Caco-2 (cell line): Measurements from ENCODE around the gene PDZD2. TPM values are rescaled to one million over a fixed set of nuclear protein-coding genes. Genes with fewer than 3 reads are reported as not detected.
"Not testable (repeated sequence)": the region's sequence is repeated elsewhere in the genome, so short reads cannot be mapped to it uniquely, and the experiment has no call there.

Experiments
- BruUV-seq: library from RNA; stranded (reverse); fragments of 400-500 nt; replicated peaks from 2 replicates; lab custom pipeline; 2021; lab: Mats Ljungman, UMichigan
- CTCF ChIA-PET: fragments of 300-600 bp; sonication (Branson Sonifier 250); formaldehyde crosslinking; loops from one replicate; lab custom pipeline; 2022; ENCODE audit warnings: antibody characterized with exemption; lab: Charles Lee
- POLR2A ChIA-PET: fragments of 300-600 bp; sonication (Branson Sonifier 250); formaldehyde crosslinking; loops from one replicate; lab custom pipeline; 2022; ENCODE audit warnings: antibody characterized with exemption; lab: Charles Lee
- DNase-seq, 2 experiments: peaks; one replicate each; pipeline versions ENCODE4 v3.0.0 to v3.0.0-alpha.2; 2020 to 2022
- H3K27me3 ChIP-seq: replicated peaks from 2 replicates; pipeline ENCODE4 v1.6.0; 2011; ENCODE audit warnings: low read length; ENCODE audit not compliant: control insufficient read depth, insufficient read depth
- H3K36me3 ChIP-seq: 2 replicates; pipeline ENCODE4 v1.5.1; 2011; ENCODE audit warnings: low read length; ENCODE audit not compliant: control insufficient read depth, insufficient read depth
- H3K4me1 ChIP-seq: fragments of 250-450 bp; sonication (Bioruptor Pico); 2 replicates; pipeline ENCODE4 v1.5.1; 2020; ENCODE audit warnings: mild to moderate bottlenecking
- H3K4me3 ChIP-seq: 2 replicates; pipeline ENCODE4 v1.5.1; 2011; ENCODE audit warnings: low read depth, mild to moderate bottlenecking, control low read depth, low read length
- H3K9me3 ChIP-seq: fragments of 250-450 bp; sonication (Bioruptor Pico); 2 replicates; pipeline ENCODE4 v1.5.1; 2020; ENCODE audit warnings: mild to moderate bottlenecking, moderate library complexity
- H3K27ac Mint-ChIP-seq: one replicate; pipeline ENCODE4 v1.8.0; 2022; ENCODE audit warnings: mixed read lengths; ENCODE audit not compliant: unreplicated experiment
- H3K27me3 Mint-ChIP-seq: one replicate; pipeline ENCODE4 v1.8.0; 2022; ENCODE audit warnings: mixed read lengths; ENCODE audit not compliant: insufficient read depth, unreplicated experiment
- H3K36me3 Mint-ChIP-seq: one replicate; pipeline ENCODE4 v1.8.0; 2022; ENCODE audit warnings: mild to moderate bottlenecking, mixed read lengths; ENCODE audit not compliant: insufficient read depth, unreplicated experiment
- H3K4me1 Mint-ChIP-seq: one replicate; pipeline ENCODE4 v1.8.0; 2022; ENCODE audit warnings: low read depth, mixed read lengths; ENCODE audit not compliant: unreplicated experiment
- H3K4me3 Mint-ChIP-seq: one replicate; pipeline ENCODE4 v1.8.0; 2022; ENCODE audit warnings: mild to moderate bottlenecking, moderate library complexity, mixed read lengths; ENCODE audit not compliant: unreplicated experiment
- H3K9me3 Mint-ChIP-seq: one replicate; pipeline ENCODE4 v1.8.0; 2022; ENCODE audit warnings: mixed read lengths; ENCODE audit not compliant: unreplicated experiment
- intact Hi-C: fragments of 100-400 bp; cut with micrococcal nuclease; formaldehyde crosslinking; loops from one replicate; pipeline ENCODE4 v1.10.0; 2022; ENCODE audit not compliant: unreplicated experiment
- total RNA-seq: library from RNA; stranded (reverse); gene quantifications from 2 replicates; pipeline ENCODE4 v1.2.3, GENCODE V29; 2022
- TF ChIP-seq, protein P1 (sequence below), 2 experiments: fragments of 200-600 bp in 1 of 2; IDR thresholded peaks; 1 replicate in 1 of 2; 2 replicates in 1 of 2; pipeline versions ENCODE4 v1.5.1 to v1.8.0; 2011 to 2022; ENCODE audit warnings: antibody characterized with exemption in 1 of 2, control low read depth in 1 of 2, inconsistent platforms in 1 of 2, low read depth in 1 of 2, low read length in 1 of 2, mild to moderate bottlenecking in 1 of 2, moderate library complexity in 1 of 2; ENCODE audit not compliant: insufficient read depth in 1 of 2, severe bottlenecking in 1 of 2, unreplicated experiment in 1 of 2

Gene PDZD2
- total RNA-seq, 1 experiment from 2014 or later = 0.16 TPM

DNA sequence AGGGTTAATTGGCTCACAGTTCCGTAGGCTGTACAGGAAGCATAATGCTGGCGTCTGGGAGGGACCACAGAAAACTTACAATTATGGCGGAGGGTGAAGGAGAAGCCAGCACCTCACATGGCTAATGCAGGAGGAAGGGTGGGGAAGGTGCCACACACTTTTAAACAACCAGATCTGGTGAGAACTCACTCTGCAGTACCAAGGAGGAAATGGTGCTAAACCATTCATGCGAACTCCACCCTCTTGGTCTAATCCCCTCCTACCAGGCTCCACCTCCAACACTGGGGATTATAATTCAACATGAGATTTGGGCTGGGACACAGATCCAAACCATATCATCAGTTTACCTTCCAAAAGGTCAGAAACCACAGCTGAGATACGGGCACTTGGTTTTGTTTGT lies 122.9 kb downstream of the PDZD2 start:
- no peaks in the 10 kb centered on the region for H3K9me3 Mint-ChIP-seq
- no TSS peak for BruUV-seq
- H3K27me3 Mint-ChIP-seq = peaks cover 26% of the 10 kb centered on the region
- no peak overlapping the region for H3K27ac Mint-ChIP-seq
- intact Hi-C loops = no loop called here
- H3K27me3 ChIP-seq = peaks cover 2% of the 10 kb centered on the region; the same call in 1 of the 2 replicates
- H3K36me3 ChIP-seq = no peaks in the 10 kb centered on the region
- H3K4me3 ChIP-seq = no peak overlapping the region
- POLR2A ChIA-PET = no interaction called here
- H3K9me3 ChIP-seq = no peaks in the 10 kb centered on the region
- no peak overlapping the region for H3K4me3 Mint-ChIP-seq
- DNase-seq = no peak
- TF ChIP-seq, protein P1, sequence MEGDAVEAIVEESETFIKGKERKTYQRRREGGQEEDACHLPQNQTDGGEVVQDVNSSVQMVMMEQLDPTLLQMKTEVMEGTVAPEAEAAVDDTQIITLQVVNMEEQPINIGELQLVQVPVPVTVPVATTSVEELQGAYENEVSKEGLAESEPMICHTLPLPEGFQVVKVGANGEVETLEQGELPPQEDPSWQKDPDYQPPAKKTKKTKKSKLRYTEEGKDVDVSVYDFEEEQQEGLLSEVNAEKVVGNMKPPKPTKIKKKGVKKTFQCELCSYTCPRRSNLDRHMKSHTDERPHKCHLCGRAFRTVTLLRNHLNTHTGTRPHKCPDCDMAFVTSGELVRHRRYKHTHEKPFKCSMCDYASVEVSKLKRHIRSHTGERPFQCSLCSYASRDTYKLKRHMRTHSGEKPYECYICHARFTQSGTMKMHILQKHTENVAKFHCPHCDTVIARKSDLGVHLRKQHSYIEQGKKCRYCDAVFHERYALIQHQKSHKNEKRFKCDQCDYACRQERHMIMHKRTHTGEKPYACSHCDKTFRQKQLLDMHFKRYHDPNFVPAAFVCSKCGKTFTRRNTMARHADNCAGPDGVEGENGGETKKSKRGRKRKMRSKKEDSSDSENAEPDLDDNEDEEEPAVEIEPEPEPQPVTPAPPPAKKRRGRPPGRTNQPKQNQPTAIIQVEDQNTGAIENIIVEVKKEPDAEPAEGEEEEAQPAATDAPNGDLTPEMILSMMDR (IDR thresholded peaks at IDR 0.05; ENCODE audit: insufficient read depth in 1 of 2, low read depth in 1 of 2, low read length in 1 of 2, severe bottlenecking in 1 of 2, unreplicated experiment in 1 of 2) = no peak
- H3K4me1 ChIP-seq = no peaks in the 10 kb centered on the region
- no peaks in the 10 kb centered on the region for H3K4me1 Mint-ChIP-seq
- H3K36me3 Mint-ChIP-seq = no peaks in the 10 kb centered on the region
- CTCF ChIA-PET = no interaction called here

DNA sequence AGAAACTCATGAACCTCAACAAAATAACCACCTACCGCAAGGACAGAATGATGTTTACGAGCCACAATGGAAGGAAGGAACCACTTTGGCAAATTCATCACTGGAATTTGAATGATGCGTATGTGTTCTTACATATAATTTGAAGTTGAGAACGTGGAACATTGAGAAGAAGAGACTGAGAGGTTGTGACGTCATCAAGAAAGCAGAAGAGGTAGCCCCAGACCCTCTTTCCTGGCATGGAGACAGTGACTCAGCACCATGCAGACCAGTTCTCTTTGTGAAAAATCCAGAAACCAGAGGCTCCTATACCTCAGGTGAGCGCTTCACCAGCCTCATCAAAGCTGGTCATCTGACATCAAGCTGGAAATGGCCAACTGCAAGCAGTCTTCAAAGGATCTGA lies 124.5 kb downstream of the PDZD2 start:
- Histone ChIP-seq H3K36me3 (no peaks in the 10 kb centered on the region), H3K9me3 (no peaks in the 10 kb centered on the region), H3K4me3 (no peak overlapping the region), H3K27me3 (peaks cover 2% of the 10 kb centered on the region; the same call in 1 of the 2 replicates), H3K4me1 (no peaks in the 10 kb centered on the region)
- no TSS peak for BruUV-seq
- Mint-ChIP-seq H3K27ac (no peak overlapping the region), H3K36me3 (no peaks in the 10 kb centered on the region), H3K9me3 (no peaks in the 10 kb centered on the region), H3K4me3 (no peak overlapping the region), H3K4me1 (no peaks in the 10 kb centered on the region), H3K27me3 (peaks cover 31% of the 10 kb centered on the region)
- intact Hi-C loops = no loop called here
- DNase-seq = no peak
- ChIA-PET POLR2A (no interaction called here), CTCF (interaction anchor here (0.7 kb wide), 1 partner anchor 135 kb away, joined by 6 read pairs; no protein-coding TSS in a partner anchor)
- TF ChIP-seq, protein P1 (IDR thresholded peaks at IDR 0.05; ENCODE audit: insufficient read depth in 1 of 2, low read depth in 1 of 2, low read length in 1 of 2, severe bottlenecking in 1 of 2, unreplicated experiment in 1 of 2) = no peak

DNA sequence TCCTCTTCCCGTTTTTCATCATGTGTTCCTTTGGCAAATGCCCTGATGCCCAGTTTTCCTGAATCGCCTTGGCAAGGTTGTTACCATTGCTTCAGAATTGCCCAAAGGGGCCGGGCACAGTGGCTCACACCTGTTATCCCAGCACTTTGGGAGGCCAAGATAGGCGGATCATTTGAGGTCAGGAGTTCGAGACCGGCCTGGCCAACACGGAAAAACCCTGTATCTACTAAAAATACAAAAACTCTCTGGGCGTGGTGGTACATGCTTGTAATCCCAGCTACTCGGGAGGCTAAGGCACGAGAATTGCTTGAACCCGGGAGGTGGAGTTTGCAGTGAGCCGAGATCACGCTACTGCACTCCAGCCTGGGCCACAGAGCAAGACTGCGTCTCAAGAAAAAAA lies 125.8 kb downstream of the PDZD2 start:
- POLR2A ChIA-PET = not testable (repeated sequence)

More for the DNA sequence above, 125.8 kb downstream of the PDZD2 start:
- H3K9me3 ChIP-seq, H3K9me3 Mint-ChIP-seq, H3K4me3 ChIP-seq, H3K27me3 ChIP-seq, H3K4me3 Mint-ChIP-seq, H3K4me1 Mint-ChIP-seq, intact Hi-C loops, H3K36me3 Mint-ChIP-seq, H3K36me3 ChIP-seq, H3K4me1 ChIP-seq, H3K27ac Mint-ChIP-seq, DNase-seq, CTCF ChIA-PET, BruUV-seq: not testable (repeated sequence)
- peaks cover 38% of the 10 kb centered on the region for H3K27me3 Mint-ChIP-seq
